ENCODE measurements around the gene TLDC2. TPM values are rescaled to one million over a fixed set of nuclear protein-coding genes. Genes with fewer than 3 reads are reported as not detected.

Gene TLDC2
- total RNA-seq, 1 donor from 2014 or later, result not detected

DNA sequence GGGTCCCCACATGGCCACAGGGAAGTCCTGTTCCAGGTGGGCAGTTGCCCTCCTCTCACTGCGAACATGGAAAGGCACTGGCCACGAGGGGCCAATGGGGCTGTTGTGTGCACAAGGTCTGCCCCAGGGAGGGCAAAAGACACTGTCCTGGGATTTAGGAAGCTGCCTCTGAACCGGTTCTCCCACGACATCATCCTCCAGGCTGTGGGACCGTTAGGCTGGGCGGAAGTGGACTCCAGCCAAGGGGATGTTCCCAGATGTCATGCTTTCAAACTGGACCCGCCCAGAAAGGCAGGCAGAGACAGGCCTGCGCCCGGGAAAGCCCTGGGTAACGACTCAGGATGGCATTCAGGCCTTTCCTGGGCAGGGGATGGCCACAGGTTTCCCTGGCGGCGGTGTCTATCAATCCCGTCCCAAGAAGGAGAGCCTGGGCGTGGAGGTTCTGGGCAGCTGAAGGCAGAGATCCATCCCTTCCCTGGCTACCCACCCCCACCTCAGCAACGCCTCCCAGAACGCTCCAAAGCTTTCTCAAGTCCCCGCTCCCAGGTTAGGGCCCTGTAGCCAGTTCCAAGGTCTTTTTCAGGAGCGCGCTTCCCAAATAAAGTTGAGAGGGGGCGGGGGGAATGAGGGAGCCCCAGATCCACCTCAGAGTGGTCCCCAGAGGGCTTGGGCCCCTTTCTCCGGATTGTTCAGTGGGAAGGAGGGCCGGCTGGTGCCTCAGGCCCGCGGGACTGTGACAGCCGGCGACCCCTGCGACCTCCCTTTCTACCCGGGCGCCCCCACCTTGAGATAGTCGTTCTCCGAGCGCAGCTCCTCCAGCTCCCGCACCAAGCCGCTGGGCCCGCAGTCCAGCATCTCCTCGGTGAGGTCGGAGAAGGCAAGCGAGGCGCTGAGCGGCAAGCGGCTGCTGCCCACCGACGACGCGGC lies 13.8 kb upstream of the TLDC2 start:
- H3K27me3 ChIP-seq (ENCODE audit: insufficient read depth, low read length), result no peaks in the 10 kb centered on the region
- H2AFZ ChIP-seq (ENCODE audit: low read depth, low read length), result peak overlapping the region; percentile 68
- Mint-ChIP-seq H3K4me3 (ENCODE audit: unreplicated experiment) (peak overlapping the region; percentile 89), H3K9me3 (ENCODE audit: unreplicated experiment) (peaks cover 3% of the 10 kb centered on the region), H3K27me3 (ENCODE audit: low read depth, unreplicated experiment) (peaks cover 8% of the 10 kb centered on the region), H3K36me3 (ENCODE audit: low read depth, unreplicated experiment) (peaks cover 5% of the 10 kb centered on the region), H3K4me1 (ENCODE audit: low read depth, unreplicated experiment) (peaks cover 25% of the 10 kb centered on the region), H3K27ac (ENCODE audit: unreplicated experiment) (peak overlapping the region; percentile 79)
- no peaks in the 10 kb centered on the region for H3K9me3 ChIP-seq (ENCODE audit: insufficient read depth, low read depth, low read length)
- FAIRE-seq, result no peak
- no peaks in the 10 kb centered on the region for H3K36me3 ChIP-seq (ENCODE audit: insufficient read depth, low read length)
- peak overlapping the region; percentile 92 for H3K4me2 ChIP-seq (ENCODE audit: low read length)
- peaks cover 60% of the 10 kb centered on the region for H3K79me2 ChIP-seq (ENCODE audit: insufficient read depth, low read length)
- H3K4me3 ChIP-seq (ENCODE audit: insufficient read depth, low read depth, low read length), result peak overlapping the region; percentile 78
- H3K4me1 ChIP-seq (ENCODE audit: insufficient read depth, low read length), result peaks cover 37% of the 10 kb centered on the region
- TF ChIP-seq, protein P1, sequence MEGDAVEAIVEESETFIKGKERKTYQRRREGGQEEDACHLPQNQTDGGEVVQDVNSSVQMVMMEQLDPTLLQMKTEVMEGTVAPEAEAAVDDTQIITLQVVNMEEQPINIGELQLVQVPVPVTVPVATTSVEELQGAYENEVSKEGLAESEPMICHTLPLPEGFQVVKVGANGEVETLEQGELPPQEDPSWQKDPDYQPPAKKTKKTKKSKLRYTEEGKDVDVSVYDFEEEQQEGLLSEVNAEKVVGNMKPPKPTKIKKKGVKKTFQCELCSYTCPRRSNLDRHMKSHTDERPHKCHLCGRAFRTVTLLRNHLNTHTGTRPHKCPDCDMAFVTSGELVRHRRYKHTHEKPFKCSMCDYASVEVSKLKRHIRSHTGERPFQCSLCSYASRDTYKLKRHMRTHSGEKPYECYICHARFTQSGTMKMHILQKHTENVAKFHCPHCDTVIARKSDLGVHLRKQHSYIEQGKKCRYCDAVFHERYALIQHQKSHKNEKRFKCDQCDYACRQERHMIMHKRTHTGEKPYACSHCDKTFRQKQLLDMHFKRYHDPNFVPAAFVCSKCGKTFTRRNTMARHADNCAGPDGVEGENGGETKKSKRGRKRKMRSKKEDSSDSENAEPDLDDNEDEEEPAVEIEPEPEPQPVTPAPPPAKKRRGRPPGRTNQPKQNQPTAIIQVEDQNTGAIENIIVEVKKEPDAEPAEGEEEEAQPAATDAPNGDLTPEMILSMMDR (IDR thresholded peaks at IDR 0.05; ENCODE audit: insufficient read depth, low read depth, low read length), result no peak
- TF ChIP-seq EZH2 (IDR thresholded peaks at IDR 0.05; ENCODE audit: insufficient read depth, low read length), result no peak
- peak; percentile 66 for DNase-seq (ENCODE audit: low read depth)
- peaks cover 53% of the 10 kb centered on the region for H4K20me1 ChIP-seq (ENCODE audit: insufficient read depth, low read length)
- peak overlapping the region; percentile 58 for H3K27ac ChIP-seq (ENCODE audit: low read depth, low read length)
- H3K9ac ChIP-seq (ENCODE audit: low read length), result peak overlapping the region; percentile 75

DNA sequence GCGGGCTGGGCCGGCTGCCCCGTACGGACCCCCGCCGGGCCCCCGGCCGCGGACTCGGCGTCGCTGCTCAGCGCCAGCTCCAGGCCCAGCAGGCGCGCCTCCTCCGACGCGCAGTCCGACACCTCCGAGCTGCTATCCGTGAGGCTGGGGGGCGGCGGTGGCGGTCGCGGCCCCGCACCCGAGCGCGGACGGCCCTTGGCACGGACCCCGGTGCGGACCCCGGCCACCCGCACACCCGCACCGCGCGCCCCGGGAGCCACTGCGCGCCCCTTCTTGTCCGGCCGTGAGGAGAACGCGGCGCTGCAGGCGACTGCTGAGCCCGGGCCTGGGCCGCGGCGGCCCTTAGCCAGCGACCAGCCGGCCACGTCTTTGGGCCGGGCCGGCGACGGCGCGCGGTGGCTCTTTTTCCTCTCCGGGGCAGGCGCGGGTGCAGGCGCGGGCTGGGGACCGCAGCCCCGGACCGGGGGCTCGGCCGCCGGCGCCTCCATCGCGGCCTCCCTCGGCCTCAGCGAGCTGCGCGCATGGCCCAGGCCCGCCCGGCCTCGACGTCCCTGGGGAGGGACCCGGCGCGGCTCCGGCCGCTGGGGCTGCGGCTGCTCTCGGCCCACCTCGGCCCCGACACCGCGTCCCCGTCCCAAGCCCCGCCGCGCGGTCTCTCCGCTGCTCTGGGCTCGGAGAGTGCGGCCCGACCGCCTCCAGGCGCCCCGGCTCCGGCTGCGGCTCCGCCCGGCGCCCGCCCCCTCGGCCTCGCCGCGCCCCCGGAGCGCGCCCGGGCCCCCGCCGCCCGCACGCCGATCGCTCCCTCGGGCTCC lies 12.9 kb upstream of the TLDC2 start:
- H3K27ac Mint-ChIP-seq (ENCODE audit: unreplicated experiment), result no peak overlapping the region
- Histone ChIP-seq H3K4me2 (ENCODE audit: low read length) (peak overlapping the region; percentile 92), H3K4me1 (ENCODE audit: insufficient read depth, low read length) (peaks cover 31% of the 10 kb centered on the region), H3K79me2 (ENCODE audit: insufficient read depth, low read length) (peaks cover 51% of the 10 kb centered on the region), H3K27me3 (ENCODE audit: insufficient read depth, low read length) (no peaks in the 10 kb centered on the region), H3K9ac (ENCODE audit: low read length) (peak overlapping the region; percentile 75), H2AFZ (ENCODE audit: low read depth, low read length) (peak overlapping the region; percentile 41), H4K20me1 (ENCODE audit: insufficient read depth, low read length) (peaks cover 44% of the 10 kb centered on the region), H3K9me3 (ENCODE audit: insufficient read depth, low read depth, low read length) (no peaks in the 10 kb centered on the region), H3K36me3 (ENCODE audit: insufficient read depth, low read length) (no peaks in the 10 kb centered on the region), H3K4me3 (ENCODE audit: insufficient read depth, low read depth, low read length) (peak overlapping the region; percentile 78), H3K27ac (ENCODE audit: low read depth, low read length) (peak overlapping the region; percentile 50)
- FAIRE-seq (no peak), DNase-seq (ENCODE audit: low read depth) (no peak)
- H3K4me1 Mint-ChIP-seq (ENCODE audit: low read depth, unreplicated experiment), result peaks cover 19% of the 10 kb centered on the region
- peaks cover 8% of the 10 kb centered on the region for H3K27me3 Mint-ChIP-seq (ENCODE audit: low read depth, unreplicated experiment)
- TF ChIP-seq, protein P1 (IDR thresholded peaks at IDR 0.05; ENCODE audit: insufficient read depth, low read depth, low read length), result no peak
- TF ChIP-seq EZH2 (IDR thresholded peaks at IDR 0.05; ENCODE audit: insufficient read depth, low read length), result no peak
- H3K36me3 Mint-ChIP-seq (ENCODE audit: low read depth, unreplicated experiment), result peaks cover 5% of the 10 kb centered on the region
- peaks cover 3% of the 10 kb centered on the region for H3K9me3 Mint-ChIP-seq (ENCODE audit: unreplicated experiment)
- H3K4me3 Mint-ChIP-seq (ENCODE audit: unreplicated experiment), result no peak overlapping the region

Measured in astrocyte (in vitro differentiated cells and primary cell).